Mesodermal cell (in vitro differentiated cells): ENCODE data around the gene LCAT.

Experiments
- H3K27ac ChIP-seq: 2 replicates; pipeline ENCODE4 v1.7.0; 2013; ENCODE audit warnings: mild to moderate bottlenecking, low read depth, low read length, moderate library complexity; ENCODE audit not compliant: severe bottlenecking
- H3K36me3 ChIP-seq: 2 replicates; pipeline ENCODE4 v1.7.1; 2013; ENCODE audit warnings: mild to moderate bottlenecking, low read length, moderate library complexity; ENCODE audit not compliant: control insufficient read depth, insufficient read depth
- H3K4me1 ChIP-seq: one replicate; pipeline ENCODE4 v1.7.1; 2013; ENCODE audit warnings: mild to moderate bottlenecking, low read length; ENCODE audit not compliant: insufficient read depth, control insufficient read depth, poor library complexity, severe bottlenecking
- H3K4me3 ChIP-seq: 2 replicates; pipeline ENCODE4 v1.7.0; 2013; ENCODE audit warnings: low read length, control low read depth, mild to moderate bottlenecking; ENCODE audit not compliant: insufficient read depth, poor library complexity, severe bottlenecking; ENCODE audit errors: extremely low read depth
- H3K9me3 ChIP-seq: 2 replicates; pipeline ENCODE4 v1.7.1; 2013; ENCODE audit warnings: mild to moderate bottlenecking, low read length, moderate library complexity; ENCODE audit not compliant: control insufficient read depth
- WGBS, 2 experiments: methylation state at CpG; one replicate each; pipeline ENCODE4 v1.1.5; 2013; ENCODE audit warnings: missing lambda C conversion rate in 2 of 2; ENCODE audit not compliant: insufficient coverage in 2 of 2; 5-methylcytosine and 5-hydroxymethylcytosine counted together

The LCAT gene

DNA sequence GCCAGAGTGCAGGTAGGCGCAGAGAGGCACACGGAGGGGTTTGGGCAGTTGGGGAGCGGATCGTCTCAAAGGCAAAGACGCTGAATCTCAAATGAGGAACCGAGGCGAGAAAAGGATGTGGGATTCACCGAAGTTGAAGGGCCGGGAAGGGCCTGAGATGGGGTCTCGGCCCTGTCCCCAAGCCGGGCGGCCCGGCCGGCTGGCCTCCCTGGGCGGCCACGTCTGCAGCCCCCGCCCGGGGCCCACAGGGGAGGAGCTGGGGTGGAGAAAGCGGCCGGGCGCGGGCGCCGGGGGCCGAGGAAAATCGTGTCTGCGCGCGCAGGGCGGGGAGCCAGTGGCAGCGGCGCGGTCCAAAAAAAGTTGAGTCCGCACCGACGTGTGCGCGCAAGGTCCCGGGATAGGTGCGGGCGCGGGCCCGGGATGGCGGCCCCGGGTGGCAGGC, 24.1 kb upstream of the LCAT start:
- Histone ChIP-seq H3K4me1 (peaks cover 17% of the 10 kb centered on the region), H3K4me3 (peak overlapping the region; percentile 84), H3K9me3 (no peaks in the 10 kb centered on the region), H3K27ac (peak overlapping the region; percentile 87), H3K36me3 (peaks cover 34% of the 10 kb centered on the region)
- WGBS, 2 experiments: 1 to 2% methylated on average over 30 to 40 of the region's 45 CpGs

DNA sequence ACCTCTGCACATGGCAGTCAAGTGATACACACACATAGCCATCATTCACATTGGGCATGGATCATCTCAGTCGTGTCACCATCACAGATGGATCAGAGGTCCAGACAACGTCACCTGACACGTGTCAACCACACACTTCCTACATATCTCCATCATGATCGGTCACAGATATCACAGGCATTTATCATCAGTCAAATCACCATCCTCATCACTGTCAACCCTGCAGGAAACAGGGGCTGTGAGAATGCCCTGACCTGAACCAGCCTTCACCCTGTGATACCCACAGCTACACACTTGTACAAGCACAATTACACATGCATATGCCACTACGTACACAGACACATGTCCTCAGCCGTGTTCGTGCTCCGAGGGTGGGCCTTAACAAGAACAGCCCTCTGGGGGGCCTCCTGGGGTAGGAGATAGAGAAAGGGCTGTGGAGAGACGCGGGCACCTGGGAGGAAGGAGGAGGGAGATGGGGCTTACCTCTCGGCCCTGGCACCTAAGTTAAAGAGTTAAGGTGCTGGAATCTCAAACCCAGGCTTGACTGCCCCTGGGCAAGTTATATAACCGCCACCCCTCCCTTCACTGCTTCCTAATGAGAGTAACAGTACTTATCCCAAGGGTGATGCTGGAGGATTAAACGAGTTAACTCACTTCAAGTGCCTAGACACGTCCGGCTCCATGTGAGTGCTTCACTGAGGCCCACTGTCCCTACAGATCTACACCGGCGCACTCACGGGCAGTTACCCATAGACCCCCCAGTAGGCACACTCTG, 23.4 kb upstream of the LCAT start:
- no peaks in the 10 kb centered on the region for H3K9me3 ChIP-seq
- WGBS, 2 experiments: 44 to 58% methylated on average over 7 to 14 of the region's 18 CpGs
- H3K27ac ChIP-seq: peak overlapping the region; percentile 87
- peaks cover 17% of the 10 kb centered on the region for H3K4me1 ChIP-seq
- peak overlapping the region; percentile 84 for H3K4me3 ChIP-seq
- H3K36me3 ChIP-seq: peaks cover 40% of the 10 kb centered on the region

DNA sequence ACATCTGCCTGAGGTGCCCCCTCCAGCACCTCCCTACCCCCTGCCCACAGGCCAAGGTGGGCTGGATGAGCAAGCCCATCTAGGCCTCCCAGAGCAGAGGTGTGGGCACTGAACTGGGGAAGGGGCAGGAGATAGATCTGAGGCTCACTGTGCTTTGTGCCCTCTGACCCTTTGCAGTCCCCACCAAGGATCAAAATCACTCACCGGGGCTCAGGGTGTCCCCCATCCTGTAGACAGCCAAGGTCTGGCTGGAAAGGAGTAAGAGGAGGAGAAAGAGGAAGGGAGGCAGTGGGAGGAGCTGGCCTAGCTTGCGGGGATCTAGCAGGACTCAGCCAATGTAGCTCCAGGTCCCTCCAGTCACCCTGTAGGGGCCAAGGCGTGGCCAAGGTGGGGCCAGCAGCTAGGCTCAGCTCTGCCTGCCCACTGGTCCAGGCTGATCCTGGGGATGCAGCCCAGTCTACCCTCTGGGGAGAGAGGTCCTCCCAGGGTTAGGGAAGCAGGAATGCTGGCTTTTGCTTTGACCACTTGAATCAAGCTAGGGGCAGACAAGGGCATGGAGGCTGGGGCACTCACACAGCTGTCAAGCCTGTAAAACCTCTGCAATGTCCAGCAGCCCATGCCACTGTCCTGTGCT, 22.7 kb upstream of the LCAT start:
- WGBS, 2 experiments: 69 to 88% methylated on average over 2 to 3 of the region's 3 CpGs
- Histone ChIP-seq H3K36me3 (peaks cover 47% of the 10 kb centered on the region), H3K4me3 (peak overlapping the region; percentile 84), H3K9me3 (no peaks in the 10 kb centered on the region), H3K4me1 (peaks cover 19% of the 10 kb centered on the region), H3K27ac (peak overlapping the region; percentile 73)

DNA sequence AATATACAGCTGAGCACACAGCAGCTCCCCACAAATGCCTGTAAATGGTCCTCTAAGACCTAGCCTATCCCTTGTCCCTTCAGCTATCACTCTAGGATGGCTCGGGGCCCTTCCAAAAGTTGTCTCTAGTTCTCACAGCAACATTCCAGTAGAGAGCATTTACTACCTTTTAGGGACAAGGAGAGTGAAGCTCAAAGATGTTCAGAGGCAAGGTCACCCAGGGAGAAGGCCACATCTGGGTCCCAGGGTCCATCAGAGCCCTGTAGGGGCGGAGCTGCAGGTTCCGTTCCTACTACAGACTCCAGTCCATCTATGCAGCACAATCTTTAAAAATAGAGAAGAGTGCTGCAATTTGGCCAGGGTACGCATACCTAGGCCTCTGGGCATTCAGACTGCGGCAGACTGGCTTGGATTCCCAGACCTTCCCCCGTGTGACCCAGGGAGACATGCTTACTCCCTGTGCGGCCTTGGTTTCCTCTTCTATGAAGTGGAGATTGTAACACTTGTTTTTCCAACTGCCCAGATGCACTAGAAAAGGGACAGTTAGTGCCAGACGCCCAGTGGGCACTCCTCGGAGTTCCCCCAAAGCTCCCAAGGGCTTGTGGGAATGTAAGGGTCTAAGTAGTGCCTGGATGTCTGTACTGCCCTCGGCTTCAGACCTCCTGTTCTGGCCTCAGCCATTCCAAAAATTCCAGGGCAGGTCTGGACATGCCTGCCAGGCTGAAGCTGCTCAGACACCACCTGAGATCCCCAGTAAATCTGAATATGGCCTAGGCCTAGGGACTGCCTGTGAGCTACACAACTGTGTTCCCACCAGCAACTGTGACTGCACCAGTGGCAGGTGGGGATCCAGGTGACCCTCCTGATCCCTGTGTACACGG, 22.0 kb upstream of the LCAT start:
- H3K9me3 ChIP-seq: no peaks in the 10 kb centered on the region
- peak overlapping the region; percentile 73 for H3K27ac ChIP-seq
- H3K36me3 ChIP-seq: peaks cover 55% of the 10 kb centered on the region
- peaks cover 20% of the 10 kb centered on the region for H3K4me1 ChIP-seq
- H3K4me3 ChIP-seq: peak overlapping the region; percentile 84
- WGBS, 2 experiments: 92 to 93% methylated on average over 9 to 10 of the region's 11 CpGs

DNA sequence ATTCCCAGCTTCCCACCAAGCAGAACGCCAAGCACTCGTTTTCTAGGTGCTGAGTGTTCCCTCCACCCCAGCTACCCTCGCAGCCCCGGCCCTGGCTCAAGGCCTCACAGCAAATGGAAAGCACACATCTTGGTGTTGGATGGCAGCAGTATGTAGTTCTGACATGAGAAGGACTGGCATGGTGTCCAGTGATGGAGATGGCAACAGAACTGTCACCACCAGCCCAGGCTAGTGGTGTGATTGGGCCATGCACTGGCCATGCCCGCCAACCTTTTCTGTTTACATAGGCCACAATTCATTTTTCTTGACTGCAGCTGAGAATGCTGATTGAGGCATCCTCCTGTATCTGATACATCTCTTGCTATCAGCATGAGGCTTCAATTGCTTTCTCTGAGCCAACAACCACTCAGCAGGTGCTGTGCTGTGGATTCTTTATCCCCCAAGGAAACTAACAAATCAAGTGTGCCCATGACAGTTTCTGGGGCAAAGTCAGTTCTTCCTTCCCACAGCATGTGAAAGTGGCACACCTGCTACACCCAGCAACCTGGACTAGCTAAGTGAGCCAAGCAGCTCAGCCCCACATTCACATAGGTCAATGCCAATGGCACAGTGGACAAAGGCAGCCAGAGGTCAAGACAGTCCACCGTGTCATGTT, 20.7 kb upstream of the LCAT start:
- 92 to 99% methylated on average over 4 to 6 of the region's 6 CpGs for WGBS, 2 experiments
- Histone ChIP-seq H3K4me1 (peaks cover 25% of the 10 kb centered on the region), H3K36me3 (peaks cover 68% of the 10 kb centered on the region), H3K9me3 (no peaks in the 10 kb centered on the region), H3K27ac (no peak overlapping the region), H3K4me3 (no peak overlapping the region)

DNA sequence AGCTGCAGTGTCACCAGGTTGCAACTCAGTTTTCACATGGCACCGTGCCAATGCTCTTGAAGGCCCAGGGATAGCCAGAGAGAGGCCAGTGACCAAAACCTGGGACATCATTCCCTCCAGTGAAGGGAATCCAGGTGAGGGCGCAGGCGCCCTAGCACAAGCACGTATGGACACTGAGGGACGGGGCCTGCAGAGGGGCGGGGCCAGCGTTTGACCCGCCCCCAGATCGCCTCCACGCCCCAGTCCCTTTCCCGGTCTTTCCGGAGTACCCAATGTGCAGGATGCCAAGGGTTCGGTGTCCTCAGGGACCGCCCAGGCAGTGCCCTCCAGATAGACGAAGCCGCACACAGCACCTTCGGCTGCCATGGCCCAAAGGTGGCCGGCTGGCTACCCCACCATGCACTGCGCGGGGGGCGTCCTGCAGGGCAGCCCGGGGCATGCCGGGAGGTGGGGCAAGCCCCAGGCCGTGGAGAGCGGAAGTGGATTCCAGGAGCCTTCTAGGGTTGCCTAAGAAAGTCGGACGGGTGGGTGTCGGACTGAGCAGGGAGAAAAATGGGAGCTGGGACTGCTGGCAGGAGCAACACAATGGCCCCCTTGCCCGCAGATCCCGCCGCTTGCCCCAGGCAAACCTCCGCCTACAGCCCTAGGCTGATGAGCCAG, 19.9 kb upstream of the LCAT start:
- Histone ChIP-seq H3K4me3 (no peak overlapping the region), H3K9me3 (no peaks in the 10 kb centered on the region), H3K4me1 (peaks cover 25% of the 10 kb centered on the region), H3K36me3 (peaks cover 75% of the 10 kb centered on the region), H3K27ac (no peak overlapping the region)
- WGBS, 2 experiments: 93 to 94% methylated on average over 32 of the region's 32 CpGs

DNA sequence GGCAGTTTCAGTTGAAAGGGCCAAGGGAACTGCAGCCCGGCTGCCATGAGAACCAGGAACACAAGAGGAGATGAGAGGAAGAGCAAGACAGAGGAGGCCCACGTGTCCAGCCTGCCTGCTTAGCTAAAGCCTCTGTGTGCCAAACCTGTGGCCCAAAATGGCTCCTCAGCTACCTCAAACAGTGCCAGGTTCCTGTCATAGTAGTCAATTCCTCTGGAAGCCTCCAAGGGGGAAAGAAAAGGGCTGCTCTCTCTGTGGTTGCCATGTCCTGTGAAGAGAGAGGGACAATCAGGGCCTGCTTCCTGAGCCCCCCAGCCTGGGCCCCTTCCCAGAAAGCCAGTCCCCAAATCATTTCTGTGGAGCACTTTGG, 19.4 kb upstream of the LCAT start:
- 95 to 100% methylated on average over 2 of the region's 2 CpGs for WGBS, 2 experiments
- no peak overlapping the region for H3K4me3 ChIP-seq
- no peaks in the 10 kb centered on the region for H3K9me3 ChIP-seq
- no peak overlapping the region for H3K27ac ChIP-seq
- H3K4me1 ChIP-seq: peaks cover 25% of the 10 kb centered on the region
- H3K36me3 ChIP-seq: peaks cover 80% of the 10 kb centered on the region

GRCh38 chr16:67962135-67962534, 18.2 kb upstream of the LCAT start:
- H3K27ac ChIP-seq: no peak overlapping the region
- peaks cover 91% of the 10 kb centered on the region for H3K36me3 ChIP-seq
- H3K4me1 ChIP-seq: peaks cover 24% of the 10 kb centered on the region
- WGBS, 2 experiments: 96% methylated on average over 4 to 8 of the region's 8 CpGs
- no peaks in the 10 kb centered on the region for H3K9me3 ChIP-seq
- H3K4me3 ChIP-seq: no peak overlapping the region

GRCh38 chr16:67961551-67961957, 17.6 kb upstream of the LCAT start:
- WGBS, 2 experiments: 96 to 97% methylated on average over 8 to 12 of the region's 13 CpGs
- Histone ChIP-seq H3K4me3 (no peak overlapping the region), H3K9me3 (no peaks in the 10 kb centered on the region), H3K27ac (no peak overlapping the region), H3K4me1 (peaks cover 19% of the 10 kb centered on the region), H3K36me3 (peaks cover 91% of the 10 kb centered on the region)
